ENCODE data around the gene CERCAM.

GRCh38 chr9:128393970-128394369 is 26.7 kb upstream of the CERCAM start:
- TF ChIP-seq CTCF (conservative IDR thresholded peaks at IDR 0.05; ENCODE audit: low read depth, low read length), result no peak
- no peak for TF ChIP-seq EZH2 (IDR thresholded peaks at IDR 0.05; ENCODE audit: low read length, unreplicated experiment)

Data from PC-3 (cell line).